HG03196 (cell line): ENCODE measurements around the gene CDC7.

Experiments used
- ATAC-seq: cut with Tn5 transposase; IDR thresholded peaks from one replicate; pipeline ENCODE4 v1.9.1; 2021; ENCODE audit not compliant: unreplicated experiment

Gene CDC7

GRCh38 chr1:91546876-91547275 is 46.2 kb downstream of the CDC7 start:
- no peak for ATAC-seq

GRCh38 chr1:91548376-91549040 is 47.9 kb downstream of the CDC7 start:
- no peak for ATAC-seq

- ATAC-seq, result no peak
These were observed 48.5 kb downstream of the CDC7 start for GRCh38 chr1:91549041-91549735.

- ATAC-seq, result no peak
These were observed 50.3 kb downstream of the CDC7 start for GRCh38 chr1:91550961-91551360.

DNA sequence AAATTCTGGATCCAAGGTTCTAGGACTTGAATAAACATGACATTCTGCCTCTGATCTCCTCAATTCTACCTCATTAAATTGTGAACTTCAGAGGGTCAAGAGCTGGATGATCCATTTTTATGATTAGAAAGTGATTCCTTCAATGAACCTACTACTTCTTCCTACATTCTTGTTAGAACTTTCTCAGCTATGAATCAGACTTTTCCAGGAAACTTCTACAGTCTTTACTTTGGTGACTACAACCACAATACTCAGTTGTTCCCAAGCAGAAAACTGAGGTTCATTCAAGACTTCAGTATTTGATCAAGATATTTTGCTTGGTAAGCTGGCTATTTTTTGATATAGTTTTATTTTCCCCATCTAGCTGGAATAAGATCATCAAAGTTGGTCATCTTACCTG is 51.4 kb downstream of the CDC7 start:
- ATAC-seq, result no peak

DNA sequence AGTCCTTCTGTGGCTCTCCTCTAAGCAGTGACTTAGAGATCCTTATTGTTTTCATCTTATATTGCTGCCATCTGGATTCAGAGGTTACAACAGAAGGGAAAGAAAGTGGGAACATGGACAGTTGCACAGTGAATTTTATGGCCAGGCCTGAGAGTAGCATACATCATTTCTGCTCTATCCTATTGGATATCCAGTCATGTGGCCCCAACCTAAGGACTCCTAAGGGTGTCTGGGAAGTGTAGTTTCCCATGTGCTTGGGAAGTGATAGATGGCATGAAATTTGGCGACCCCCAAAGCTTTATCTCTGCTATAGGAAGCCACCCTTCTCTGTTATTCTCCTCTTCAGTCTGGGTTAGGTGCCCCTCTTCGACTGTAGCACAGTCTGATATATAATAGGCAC is 51.9 kb downstream of the CDC7 start:
- no peak for ATAC-seq

GRCh38 chr1:91553177-91553591 is 52.5 kb downstream of the CDC7 start:
- no peak for ATAC-seq

DNA sequence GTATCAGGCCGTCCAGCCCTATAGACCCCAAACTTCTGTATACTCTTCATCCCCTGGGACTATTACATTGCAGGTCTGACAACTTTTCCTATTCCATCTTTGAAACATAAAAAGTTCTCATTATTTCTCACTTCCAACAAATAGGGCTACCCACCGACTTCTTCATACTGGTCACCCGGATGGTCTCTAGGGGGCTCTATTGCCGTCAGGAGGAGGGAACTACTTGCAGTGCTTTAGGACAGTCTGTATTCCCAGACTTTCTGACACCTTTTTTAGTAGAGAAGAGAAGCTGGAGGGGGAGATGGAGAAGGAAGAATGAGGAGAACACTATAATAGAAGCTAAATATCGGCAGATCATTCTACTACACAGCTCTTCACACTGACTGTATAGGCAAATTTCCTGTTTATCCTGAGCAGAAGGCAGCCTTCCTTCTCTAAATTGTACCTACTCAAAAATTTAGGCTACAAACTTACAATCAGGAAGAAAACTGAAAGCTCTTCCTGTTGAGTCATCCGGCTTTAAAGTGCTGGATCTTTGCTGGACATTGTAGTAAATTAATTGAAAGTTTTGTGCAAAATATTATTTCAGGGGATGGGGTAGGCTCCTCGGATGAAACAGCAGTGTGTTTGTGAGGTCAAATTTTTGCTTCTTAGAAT is 54.6 kb downstream of the CDC7 start:
- ATAC-seq, result no peak

DNA sequence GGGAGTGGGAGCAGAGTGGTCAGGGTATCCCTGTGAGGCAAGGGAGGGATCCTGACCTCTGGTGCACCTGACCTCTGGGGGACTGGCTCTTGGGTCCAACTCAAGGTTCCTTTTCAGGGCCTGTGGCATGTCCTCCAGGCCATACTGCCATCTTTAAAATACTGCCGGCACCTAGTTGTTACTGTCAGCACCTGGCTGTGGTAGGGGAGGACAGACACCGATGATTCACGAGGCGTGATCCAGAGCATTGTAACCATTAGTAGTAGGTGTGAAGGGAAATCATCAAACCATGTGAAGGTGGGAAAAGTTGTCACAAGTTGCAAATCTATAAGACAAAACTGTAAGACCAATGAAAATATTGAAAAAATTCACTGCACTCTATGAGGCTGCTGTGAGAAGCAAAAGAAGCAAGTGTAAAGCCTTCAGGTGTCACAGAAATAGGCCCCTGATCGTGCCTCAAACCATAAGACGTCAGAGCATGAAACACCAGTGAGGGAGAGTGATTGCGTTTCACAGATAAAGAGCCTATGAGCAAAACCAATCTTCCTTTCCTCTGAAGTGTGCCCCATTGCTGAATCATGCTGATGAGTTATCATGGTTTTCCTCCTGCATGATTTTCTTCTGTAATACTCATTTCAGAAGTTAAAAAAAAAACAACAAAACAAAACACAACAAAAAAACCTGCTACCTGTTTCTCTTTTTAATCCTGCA is 55.3 kb downstream of the CDC7 start:
- ATAC-seq, result peak; percentile 55

DNA sequence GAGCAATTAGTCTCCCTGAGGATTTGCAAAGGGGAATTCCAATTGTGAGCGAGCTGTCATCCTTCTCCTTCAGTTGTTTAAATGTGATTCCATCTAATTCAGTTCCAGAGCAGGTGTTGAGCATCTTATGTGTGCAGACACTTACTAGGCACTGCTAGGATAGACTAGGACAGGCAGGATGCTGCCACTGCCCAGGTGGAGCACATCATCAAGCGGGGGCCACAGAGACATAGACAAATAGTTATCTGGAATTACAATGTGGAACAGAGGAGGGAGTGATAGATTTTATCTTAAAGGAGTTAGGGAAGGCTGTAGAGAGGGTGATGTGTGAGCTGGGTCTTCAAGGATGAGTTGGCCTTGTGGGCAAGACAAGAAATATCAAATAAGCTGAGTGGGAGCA is 55.9 kb downstream of the CDC7 start:
- no peak for ATAC-seq

GRCh38 chr1:91557039-91557690 is 56.5 kb downstream of the CDC7 start:
- no peak for ATAC-seq

GRCh38 chr1:91557826-91558225 is 57.2 kb downstream of the CDC7 start:
- no peak for ATAC-seq

GRCh38 chr1:91559046-91559750 is 58.5 kb downstream of the CDC7 start:
- ATAC-seq, result no peak

GRCh38 chr1:91559838-91560565 is 59.4 kb downstream of the CDC7 start:
- ATAC-seq, result no peak

DNA sequence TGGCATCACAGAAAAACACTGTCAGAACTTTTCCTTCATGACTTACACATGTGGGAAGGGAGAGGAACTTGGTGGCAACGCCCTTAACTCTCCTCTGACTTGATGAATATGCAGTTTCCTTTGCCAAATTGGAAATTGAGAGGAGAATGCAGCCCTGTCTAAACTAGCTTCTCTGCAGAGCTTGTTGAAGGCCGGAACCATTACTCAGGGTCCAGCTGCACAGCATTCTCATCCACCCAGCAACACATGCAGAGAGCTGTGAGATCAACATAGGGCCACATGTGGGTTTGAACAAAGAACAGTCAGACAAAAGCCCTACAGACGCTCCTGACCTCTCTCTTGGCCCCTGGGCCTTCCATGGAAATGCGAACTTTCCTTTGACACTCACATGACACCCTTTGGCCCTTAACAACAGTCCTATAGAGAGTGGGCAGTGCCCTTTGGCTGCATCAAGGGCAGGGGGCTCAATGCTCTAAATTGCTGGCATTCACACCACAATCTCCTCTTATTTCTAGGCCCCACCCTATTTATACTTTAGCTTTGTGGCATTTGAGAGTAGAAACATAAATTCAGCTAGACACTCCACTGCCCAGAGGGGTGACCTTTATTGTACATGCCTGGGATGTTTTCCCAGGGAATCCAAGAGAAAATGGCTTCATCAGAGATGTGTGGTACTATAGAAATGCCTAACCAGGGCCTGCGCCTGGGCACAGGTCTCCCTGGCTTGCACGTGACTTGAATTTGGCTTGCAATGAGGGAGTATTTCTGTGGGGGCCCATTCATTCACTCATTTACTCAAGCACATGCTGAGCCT is 64.4 kb downstream of the CDC7 start:
- ATAC-seq, result no peak

GRCh38 chr1:91567583-91567982 is 66.9 kb downstream of the CDC7 start:
- ATAC-seq, result no peak

DNA sequence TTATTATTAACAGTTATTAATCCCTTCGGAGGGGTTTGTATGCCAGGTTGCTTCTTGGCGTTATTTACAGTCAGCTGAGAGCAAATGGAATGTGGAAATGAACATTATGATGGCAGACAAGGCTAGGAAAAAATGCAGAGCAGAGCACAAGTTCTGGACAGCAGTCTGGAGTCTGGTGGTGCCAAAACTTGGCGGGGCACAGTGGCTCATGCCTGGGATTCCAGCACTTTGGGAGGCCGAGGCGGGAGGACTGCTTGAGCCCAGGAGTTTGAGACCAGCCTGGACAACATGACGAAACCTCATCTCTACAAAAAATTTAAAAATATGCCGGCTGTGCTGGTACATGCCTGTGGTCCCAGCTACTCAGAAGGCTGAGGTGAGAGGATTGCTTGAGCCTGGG is 67.6 kb downstream of the CDC7 start:
- ATAC-seq, result no peak

- no peak for ATAC-seq
These were observed 68.9 kb downstream of the CDC7 start for GRCh38 chr1:91569411-91570119.

- no peak for ATAC-seq
These were observed 69.4 kb downstream of the CDC7 start for GRCh38 chr1:91570120-91570448.
